NB4 (cell line): ENCODE data around the gene LDAH.

ENCODE experiments used
- MYC ChIP-seq: IDR thresholded peaks from 2 replicates; pipeline ENCODE4 v1.6.1; 2011; ENCODE audit warnings: low read depth, low read length
- POLR2A ChIP-seq: IDR thresholded peaks from 2 replicates; pipeline ENCODE4 v1.6.1; 2011; ENCODE audit warnings: mild to moderate bottlenecking; ENCODE audit not compliant: insufficient read length; ENCODE audit errors: extremely low read depth
- TF ChIP-seq, protein P1 (sequence below): IDR thresholded peaks from 2 replicates; pipeline ENCODE4 v1.6.1; 2011; ENCODE audit warnings: low read depth, low read length
- TF ChIP-seq, protein P2 (sequence below): IDR thresholded peaks from one replicate; pipeline ENCODE4 v1.5.1; 2012; ENCODE audit warnings: low read depth, low read length

DNA sequence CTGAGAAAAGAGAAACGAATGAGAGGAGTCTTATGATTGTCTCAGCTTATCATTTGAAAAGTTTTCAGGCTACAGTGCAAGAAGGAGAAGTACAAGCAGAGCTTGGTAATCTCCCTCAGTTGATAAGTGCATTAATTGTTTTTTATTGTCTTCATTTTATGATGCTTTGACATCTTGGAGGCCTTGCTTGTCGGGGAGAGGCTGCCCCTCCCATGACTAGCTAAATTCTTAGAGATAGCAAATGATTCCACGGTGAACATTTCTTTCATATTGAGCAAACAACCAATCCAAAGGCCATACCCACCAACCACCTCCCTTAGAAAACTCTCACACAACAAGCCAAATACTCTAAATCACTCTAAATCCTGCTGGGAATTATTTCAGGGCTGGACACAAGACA is 116.1 kb downstream of the LDAH start:
- TF ChIP-seq, protein P1, sequence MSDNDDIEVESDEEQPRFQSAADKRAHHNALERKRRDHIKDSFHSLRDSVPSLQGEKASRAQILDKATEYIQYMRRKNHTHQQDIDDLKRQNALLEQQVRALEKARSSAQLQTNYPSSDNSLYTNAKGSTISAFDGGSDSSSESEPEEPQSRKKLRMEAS: no peak
- no peak for TF ChIP-seq POLR2A
- TF ChIP-seq, protein P2, sequence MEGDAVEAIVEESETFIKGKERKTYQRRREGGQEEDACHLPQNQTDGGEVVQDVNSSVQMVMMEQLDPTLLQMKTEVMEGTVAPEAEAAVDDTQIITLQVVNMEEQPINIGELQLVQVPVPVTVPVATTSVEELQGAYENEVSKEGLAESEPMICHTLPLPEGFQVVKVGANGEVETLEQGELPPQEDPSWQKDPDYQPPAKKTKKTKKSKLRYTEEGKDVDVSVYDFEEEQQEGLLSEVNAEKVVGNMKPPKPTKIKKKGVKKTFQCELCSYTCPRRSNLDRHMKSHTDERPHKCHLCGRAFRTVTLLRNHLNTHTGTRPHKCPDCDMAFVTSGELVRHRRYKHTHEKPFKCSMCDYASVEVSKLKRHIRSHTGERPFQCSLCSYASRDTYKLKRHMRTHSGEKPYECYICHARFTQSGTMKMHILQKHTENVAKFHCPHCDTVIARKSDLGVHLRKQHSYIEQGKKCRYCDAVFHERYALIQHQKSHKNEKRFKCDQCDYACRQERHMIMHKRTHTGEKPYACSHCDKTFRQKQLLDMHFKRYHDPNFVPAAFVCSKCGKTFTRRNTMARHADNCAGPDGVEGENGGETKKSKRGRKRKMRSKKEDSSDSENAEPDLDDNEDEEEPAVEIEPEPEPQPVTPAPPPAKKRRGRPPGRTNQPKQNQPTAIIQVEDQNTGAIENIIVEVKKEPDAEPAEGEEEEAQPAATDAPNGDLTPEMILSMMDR: no peak
- no peak for TF ChIP-seq MYC
